Stimulated activated CD8-positive, alpha-beta memory T cell treated with anti-CD3 and anti-CD28 coated beads, Interleukin-4, amount 100 ng/mL, for 1 hour (primary cell): Measurements from ENCODE around the gene NCOA1.
A peak's percentile ranks its signal among the peaks of the same experiment; 100 is the strongest.
"Not testable (repeated sequence)": the region's sequence is repeated elsewhere in the genome, so short reads cannot be mapped to it uniquely, and the experiment has no call there.

Source experiments
- DNase-seq, 2 donors: peaks; one replicate each; pipeline ENCODE4 v3.0.0-alpha.2; 2020; ENCODE audit warnings: low read depth in 2 of 2, low spot score in 1 of 2

NCOA1 gene

GRCh38 chr2:24490690-24491541 is at the start of gene NCOA1:
TSS of gene NCOA1 (plus strand) at chr2:24491254. CDS start at chr2:24658678, 167,424 bp downstream.
- peak; percentile 67 to 80 for DNase-seq

- no peak for DNase-seq
Observed at GRCh38 chr2:24448797-24449196, 42.3 kb upstream of the NCOA1 start.

- DNase-seq, result no peak
Observed at GRCh38 chr2:24449344-24449743, 41.7 kb upstream of the NCOA1 start.

GRCh38 chr2:24451805-24452501 is 39.1 kb upstream of the NCOA1 start:
- DNase-seq, result no peak

GRCh38 chr2:24452502-24452885 is 38.6 kb upstream of the NCOA1 start:
- DNase-seq, result no peak

GRCh38 chr2:24453379-24454073 is 37.5 kb upstream of the NCOA1 start:
- DNase-seq, result no peak

GRCh38 chr2:24454294-24454693 is 36.8 kb upstream of the NCOA1 start:
- DNase-seq, result no peak

- no peak for DNase-seq
Observed at GRCh38 chr2:24456599-24457556, 34.2 kb upstream of the NCOA1 start.

GRCh38 chr2:24457696-24458386 is 33.2 kb upstream of the NCOA1 start:
- no peak for DNase-seq

GRCh38 chr2:24459224-24460161 is 31.6 kb upstream of the NCOA1 start:
- no peak for DNase-seq

- no peak for DNase-seq
Observed at GRCh38 chr2:24461685-24462084, 29.4 kb upstream of the NCOA1 start.

GRCh38 chr2:24463271-24463670 is 27.8 kb upstream of the NCOA1 start:
- DNase-seq, result no peak

GRCh38 chr2:24466871-24467870 is 23.9 kb upstream of the NCOA1 start:
- DNase-seq, result no peak

- not testable (repeated sequence) for DNase-seq
Observed at GRCh38 chr2:24468453-24468852, 22.6 kb upstream of the NCOA1 start.

- no peak for DNase-seq
Observed at GRCh38 chr2:24469148-24469650, 21.9 kb upstream of the NCOA1 start.

- no peak for DNase-seq
Observed at GRCh38 chr2:24471662-24472061, 19.4 kb upstream of the NCOA1 start.

GRCh38 chr2:24472416-24472815 is 18.6 kb upstream of the NCOA1 start:
- no peak for DNase-seq

GRCh38 chr2:24473626-24474025 is 17.4 kb upstream of the NCOA1 start:
- no peak for DNase-seq
